T-cell (primary cell): ENCODE measurements around the gene ZNF268. TPM values are rescaled to one million over a fixed set of nuclear protein-coding genes. Genes with fewer than 3 reads are reported as not detected.
"Not testable (repeated sequence)": the region's sequence is repeated elsewhere in the genome, so short reads cannot be mapped to it uniquely, and the experiment has no call there.

Experiments
- ATAC-seq, 4 experiments: fragments of 200-7000 bp in 3 of 4; fragments of 150-1000 bp in 1 of 4; cut with Tn5 transposase; replicated peaks in 1 of 4; 1 replicate in 3 of 4; 2 replicates in 1 of 4; pipeline ENCODE4 v1.10.0; 2021; ENCODE audit warnings: moderate library complexity in 3 of 4, mild to moderate bottlenecking in 2 of 4, moderate number of reproducible peaks in 1 of 4
- CTCF ChIA-PET, 2 donors: fragments of 300-600 bp; sonication (Branson Sonifier 250); formaldehyde crosslinking; loops; one replicate each; lab custom pipeline; 2022; ENCODE audit warnings: antibody characterized with exemption in 2 of 2; lab: Charles Lee
- POLR2A ChIA-PET, 2 donors: fragments of 300-600 bp; sonication (Branson Sonifier 250); formaldehyde crosslinking; loops; one replicate each; lab custom pipeline; 2022; ENCODE audit warnings: antibody characterized with exemption in 2 of 2; lab: Charles Lee
- DNase-seq, 35 experiments: peaks; one replicate each; pipeline versions ENCODE4 v3.0.0 to v3.0.0-alpha.2; 2013 to 2023
- H3K27ac ChIP-seq: one replicate; pipeline ENCODE4 v1.5.1; 2013; ENCODE audit warnings: low read length
- H3K27me3 ChIP-seq, 2 experiments: replicated peaks in 1 of 2; 1 replicate in 1 of 2; 2 replicates in 1 of 2; pipeline versions ENCODE4 v1.6.1 to v1.7.0; 2013; ENCODE audit warnings: low read length in 1 of 2, mixed read lengths in 1 of 2; ENCODE audit not compliant: control insufficient read depth in 2 of 2, insufficient read depth in 2 of 2; ENCODE audit errors: extremely low read depth in 1 of 2
- H3K36me3 ChIP-seq, 2 donors: 1 replicate in 1 of 2; 2 replicates in 1 of 2; pipeline versions ENCODE4 v1.6.1 to v1.7.0; 2013; ENCODE audit warnings: low read length in 1 of 2; ENCODE audit not compliant: control insufficient read depth in 2 of 2, insufficient read depth in 1 of 2; ENCODE audit errors: extremely low read depth in 1 of 2
- H3K4me1 ChIP-seq, 2 experiments: 1 replicate in 1 of 2; 2 replicates in 1 of 2; pipeline versions ENCODE4 v1.6.1 to v1.7.0; 2013; ENCODE audit warnings: low read length in 2 of 2, mixed read lengths in 1 of 2; ENCODE audit not compliant: insufficient read depth in 2 of 2, control insufficient read depth in 1 of 2; ENCODE audit errors: extremely low read depth in 1 of 2
- H3K4me3 ChIP-seq, 2 donors: 1 replicate in 1 of 2; 2 replicates in 1 of 2; pipeline versions ENCODE4 v1.5.1 to v1.7.0; 2013; ENCODE audit warnings: mild to moderate bottlenecking in 2 of 2, low read length in 1 of 2, moderate library complexity in 1 of 2; ENCODE audit not compliant: control insufficient read depth in 1 of 2; ENCODE audit errors: extremely low read depth in 1 of 2
- H3K9me3 ChIP-seq: 2 replicates; pipeline ENCODE4 v1.7.0; 2013
- H3K27ac Mint-ChIP-seq, 2 donors: one replicate each; pipeline ENCODE4 v1.8.0; 2020 to 2021; ENCODE audit warnings: mild to moderate bottlenecking in 2 of 2, mixed read lengths in 2 of 2
- H3K27me3 Mint-ChIP-seq, 2 donors: one replicate each; pipeline ENCODE4 v1.8.0; 2021 to 2022; ENCODE audit warnings: mixed read lengths in 2 of 2
- H3K36me3 Mint-ChIP-seq: one replicate; pipeline ENCODE4 v1.8.0; 2021; ENCODE audit warnings: mixed read lengths
- H3K4me1 Mint-ChIP-seq, 3 donors: one replicate each; pipeline ENCODE4 v1.8.0; 2020 to 2022; ENCODE audit warnings: mixed read lengths in 3 of 3, mild to moderate bottlenecking in 1 of 3
- H3K4me3 Mint-ChIP-seq, 3 donors: one replicate each; pipeline ENCODE4 v1.8.0; 2020 to 2022; ENCODE audit warnings: mild to moderate bottlenecking in 3 of 3, mixed read lengths in 3 of 3, moderate library complexity in 3 of 3
- H3K9me3 Mint-ChIP-seq, 3 donors: one replicate each; pipeline ENCODE4 v1.8.0; 2020 to 2022; ENCODE audit warnings: mixed read lengths in 3 of 3
- WGBS: methylation state at CpG from one replicate; pipeline ENCODE4 v1.1.5; 2013; ENCODE audit warnings: missing lambda C conversion rate; ENCODE audit not compliant: insufficient coverage; 5-methylcytosine and 5-hydroxymethylcytosine counted together
- total RNA-seq, 35 experiments: library from RNA in 6 of 35; stranded (reverse) in 6 of 35; fragments of 120-200 nt in 1 of 35; gene quantifications; one replicate each; pipeline versions ENCODE4 v1.2.1 to v1.2.4 and lab custom pipeline; 2013 to 2026

The ZNF268 gene
- total RNA-seq, 5 donors from 2014 or later (not counting 1 experiment from before 2014, with no cell fraction given), result 19.0 to 30.9 (median 27.7) TPM

DNA sequence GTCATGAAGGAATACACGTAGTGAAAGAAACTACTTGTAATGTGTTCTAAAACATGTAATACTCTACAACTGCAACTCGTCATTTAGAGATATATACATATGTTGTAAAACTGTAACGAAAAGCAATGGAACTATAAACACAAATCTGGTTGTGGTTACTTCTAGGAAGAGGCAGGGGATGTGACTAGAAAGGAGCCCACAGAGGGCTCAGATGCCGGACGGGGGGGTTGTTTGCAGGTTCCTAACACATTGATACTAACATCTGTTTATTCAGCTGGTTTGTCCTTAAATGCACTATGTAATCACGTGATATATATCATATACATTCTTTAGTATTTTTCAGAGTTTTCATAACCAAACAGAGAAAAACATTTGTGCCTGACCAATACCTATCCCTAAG is 70.4 kb downstream of the ZNF268 start:
- Histone ChIP-seq H3K4me1 (no peaks in the 10 kb centered on the region), H3K27me3 (peaks cover 0 to 2% of the 10 kb centered on the region in 2 experiments), H3K27ac (no peak overlapping the region), H3K4me3 (no peak overlapping the region), H3K9me3 (no peaks in the 10 kb centered on the region), H3K36me3 (no peaks in the 10 kb centered on the region)
- Mint-ChIP-seq H3K36me3 (peaks cover 3% of the 10 kb centered on the region), H3K4me1 (no peaks in the 10 kb centered on the region), H3K27me3 (peaks cover 12 to 17% of the 10 kb centered on the region in 2 donors), H3K27ac (no peak overlapping the region), H3K9me3 (peaks cover 17 to 46% (median 28%) of the 10 kb centered on the region in 3 donors), H3K4me3 (no peak overlapping the region)
- DNase-seq (no peak), ATAC-seq (no peak)
- ChIA-PET POLR2A (no interaction called here), CTCF (no interaction called here)
- WGBS, result no CpG with 5 or more reads among the region's 6 CpGs

DNA sequence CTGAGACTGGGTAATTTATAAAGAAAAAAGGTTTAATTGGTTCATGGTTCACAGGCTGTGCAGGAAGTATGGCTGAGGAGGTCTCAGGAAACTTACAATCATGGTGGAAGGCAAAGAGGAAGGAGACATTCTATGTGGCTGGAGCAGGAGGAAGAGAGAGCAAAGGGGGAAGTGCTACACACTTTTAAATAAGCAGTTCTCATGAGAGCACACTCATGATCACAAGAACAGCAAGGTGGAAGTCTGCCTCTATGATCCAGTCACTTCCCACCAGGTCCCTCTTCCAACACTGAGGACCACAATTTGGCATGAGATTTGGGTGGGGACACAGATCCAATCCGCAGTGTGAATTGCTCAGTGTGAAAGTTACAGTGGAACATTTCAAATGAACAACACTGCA is 74.5 kb downstream of the ZNF268 start:
- not testable (repeated sequence) for H3K4me1 Mint-ChIP-seq

DNA sequence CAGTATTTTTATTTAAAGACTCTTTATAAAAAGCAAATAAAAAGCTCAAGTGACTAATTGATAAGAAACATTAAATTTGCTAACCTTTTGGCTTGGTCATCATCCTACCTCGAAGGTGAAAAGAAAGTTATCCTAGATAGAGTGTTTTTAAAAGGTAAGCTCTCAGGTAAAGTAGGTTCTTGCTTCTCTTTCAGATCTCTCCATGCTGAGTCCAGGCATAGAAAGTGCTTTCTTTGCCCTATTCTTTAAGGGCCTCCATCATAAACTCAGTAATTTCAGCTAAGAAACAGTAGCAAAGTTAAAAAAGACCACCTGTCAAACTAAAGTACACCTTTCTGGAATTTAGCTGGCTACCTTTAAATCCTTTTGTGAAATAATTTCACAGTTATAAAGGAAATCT is 75.0 kb downstream of the ZNF268 start:
- H3K4me3 ChIP-seq, result no peak overlapping the region
- Mint-ChIP-seq H3K36me3 (peaks cover 3% of the 10 kb centered on the region), H3K4me3 (no peak overlapping the region), H3K4me1 (no peaks in the 10 kb centered on the region), H3K27me3 (peaks cover 11 to 17% of the 10 kb centered on the region in 2 donors), H3K9me3 (peaks cover 10 to 40% (median 17%) of the 10 kb centered on the region in 3 donors), H3K27ac (no peak overlapping the region)
- ATAC-seq, result no peak
- H3K36me3 ChIP-seq, result no peaks in the 10 kb centered on the region
- CTCF ChIA-PET, result no interaction called here
- no CpG with 5 or more reads among the region's 1 CpG for WGBS
- H3K4me1 ChIP-seq, result no peaks in the 10 kb centered on the region
- no peak overlapping the region for H3K27ac ChIP-seq
- no peaks in the 10 kb centered on the region for H3K9me3 ChIP-seq
- peaks cover 0 to 2% of the 10 kb centered on the region in 2 experiments for H3K27me3 ChIP-seq
- POLR2A ChIA-PET, result no interaction called here
- no peak for DNase-seq

More for the DNA sequence above, 74.5 kb downstream of the ZNF268 start:
- H3K36me3 ChIP-seq, H3K36me3 Mint-ChIP-seq, H3K27me3 ChIP-seq, H3K9me3 ChIP-seq, ATAC-seq, H3K27ac Mint-ChIP-seq, DNase-seq, H3K4me3 ChIP-seq, H3K4me1 ChIP-seq, H3K27ac ChIP-seq, H3K4me3 Mint-ChIP-seq, POLR2A ChIA-PET, CTCF ChIA-PET: not testable (repeated sequence)
- WGBS, result no CpG with 5 or more reads among the region's 1 CpG
- H3K9me3 Mint-ChIP-seq, result peaks cover 10 to 45% (median 17%) of the 10 kb centered on the region in 3 donors
- H3K27me3 Mint-ChIP-seq, result peaks cover 11 to 17% of the 10 kb centered on the region in 2 donors

DNA sequence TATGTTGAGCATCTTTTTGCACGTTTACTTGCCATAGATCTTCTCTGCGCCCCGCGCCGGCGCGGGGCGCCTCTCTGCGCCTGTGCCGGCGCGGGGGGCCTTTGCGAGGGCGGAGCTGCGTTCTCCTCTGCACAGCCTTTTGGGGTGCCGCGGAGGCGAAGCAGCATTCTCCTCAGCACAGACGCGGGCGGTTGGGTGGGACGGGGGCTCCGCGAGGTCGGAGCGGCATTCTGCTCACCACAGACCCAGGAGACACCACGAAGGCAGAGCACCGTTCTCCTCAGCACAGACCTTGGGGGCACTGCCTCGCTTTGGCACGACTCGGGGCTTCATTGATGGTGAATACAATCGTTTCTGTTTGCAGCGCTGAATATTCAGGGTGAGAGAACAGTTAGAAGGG is 82.9 kb downstream of the ZNF268 start:
- H3K27ac Mint-ChIP-seq, result no peak overlapping the region
- H3K27ac ChIP-seq, result no peak overlapping the region
- no peak overlapping the region for H3K4me3 Mint-ChIP-seq
- ChIA-PET POLR2A (no interaction called here), CTCF (no interaction called here)
- no peak for DNase-seq
- no peaks in the 10 kb centered on the region for H3K27me3 Mint-ChIP-seq
- H3K27me3 ChIP-seq, result no peaks in the 10 kb centered on the region
- WGBS, result 86% methylated on average over 12 of the region's 33 CpGs
- no peaks in the 10 kb centered on the region for H3K9me3 ChIP-seq
- H3K4me1 ChIP-seq, result no peaks in the 10 kb centered on the region
- H3K36me3 ChIP-seq, result no peaks in the 10 kb centered on the region
- peaks cover 0 to 7% (median 0%) of the 10 kb centered on the region in 3 donors for H3K9me3 Mint-ChIP-seq
- no peaks in the 10 kb centered on the region for H3K36me3 Mint-ChIP-seq
- H3K4me3 ChIP-seq, result no peak overlapping the region
- no peaks in the 10 kb centered on the region for H3K4me1 Mint-ChIP-seq
- no peak for ATAC-seq

Other genes with a start within 250 kb of the ZNF268 start
- gene ZNF605, start 225.2 kb upstream of the ZNF268 start, total RNA-seq, result 10 to 100 TPM in 3 of 5 donors, 1 to 10 TPM in 2; 5.1 to 13.1 (median 12.1) TPM
- 10 to 100 TPM; 29.2 to 37.2 (median 32.7) TPM for gene ZNF26, start 195.1 kb upstream of the ZNF268 start, total RNA-seq
- gene ZNF84, start 144.0 kb upstream of the ZNF268 start, total RNA-seq, result 10 to 100 TPM; 26.6 to 38.9 (median 35.9) TPM
- 10 to 100 TPM; 12.6 to 20.8 (median 20.3) TPM for gene ZNF140, start 100.6 kb upstream of the ZNF268 start, total RNA-seq
- 1 to 10 TPM; 4.9 to 6.0 (median 5.1) TPM for gene ZNF891, start 51.2 kb upstream of the ZNF268 start, total RNA-seq
- 10 to 100 TPM; 11.7 to 46.6 (median 15.6) TPM for gene ZNF10, start 50.9 kb upstream of the ZNF268 start, total RNA-seq
- gene ANHX, start 54.4 kb downstream of the ZNF268 start, total RNA-seq, result not detected